Right forelimb (tissue), 1 donor: ENCODE data around the gene APOL2.
"Not testable (repeated sequence)": the region's sequence is repeated elsewhere in the genome, so short reads cannot be mapped to it uniquely, and the experiment has no call there.

Experiments used
- DNase-seq: peaks from one replicate; pipeline ENCODE4 v3.0.0-alpha.2; 2018

APOL2 gene

GRCh38 chr22:36238373-36239149 is 766 bp downstream of the APOL2 start:
- DNase-seq, result no peak

GRCh38 chr22:36237462-36238372 is 1.6 kb downstream of the APOL2 start:
- no peak for DNase-seq

DNA sequence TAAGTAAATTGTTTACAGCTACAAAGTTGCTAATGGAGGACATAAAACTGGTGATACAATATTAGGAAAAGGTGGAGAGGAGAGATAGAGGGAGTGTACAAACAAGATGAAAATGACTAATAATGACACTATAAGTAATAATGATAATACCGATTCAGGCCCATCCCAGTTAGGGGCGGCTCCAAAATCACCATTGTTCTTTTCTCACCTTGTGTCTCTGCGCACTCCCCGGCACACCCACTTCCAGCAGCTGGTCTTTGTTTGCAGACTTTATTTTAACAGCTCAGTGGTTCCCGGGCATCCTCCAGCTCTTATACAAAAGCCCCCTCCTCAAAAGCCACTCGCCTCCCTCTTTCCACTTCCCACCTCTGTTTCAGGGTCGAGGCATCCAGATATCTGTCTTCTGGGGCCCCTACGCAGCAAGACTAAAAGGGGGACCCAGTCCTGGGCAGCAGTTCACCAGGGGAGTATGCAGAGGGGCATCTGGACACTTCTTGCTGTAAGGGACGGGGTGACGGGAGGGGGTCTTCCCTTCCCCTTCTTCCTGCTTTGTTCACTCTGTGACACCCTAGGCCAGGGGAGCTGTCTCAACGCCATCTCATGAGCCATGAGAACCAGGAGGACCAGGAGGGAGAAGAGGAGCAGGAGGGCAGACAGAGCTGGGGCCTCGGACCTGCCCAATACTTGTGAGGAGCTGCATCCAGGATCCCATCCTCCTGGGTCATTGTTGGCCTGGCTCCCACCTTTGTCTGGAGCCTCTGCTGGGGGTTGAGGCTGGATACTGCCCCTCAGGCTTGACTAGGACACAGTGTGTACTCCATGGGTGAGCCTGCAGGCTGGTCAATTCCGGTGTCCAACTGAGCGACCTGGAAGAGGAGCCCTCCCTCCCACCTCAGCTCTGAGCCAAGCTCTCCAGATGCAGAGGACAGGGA is 2.7 kb downstream of the APOL2 start:
- no peak for DNase-seq

DNA sequence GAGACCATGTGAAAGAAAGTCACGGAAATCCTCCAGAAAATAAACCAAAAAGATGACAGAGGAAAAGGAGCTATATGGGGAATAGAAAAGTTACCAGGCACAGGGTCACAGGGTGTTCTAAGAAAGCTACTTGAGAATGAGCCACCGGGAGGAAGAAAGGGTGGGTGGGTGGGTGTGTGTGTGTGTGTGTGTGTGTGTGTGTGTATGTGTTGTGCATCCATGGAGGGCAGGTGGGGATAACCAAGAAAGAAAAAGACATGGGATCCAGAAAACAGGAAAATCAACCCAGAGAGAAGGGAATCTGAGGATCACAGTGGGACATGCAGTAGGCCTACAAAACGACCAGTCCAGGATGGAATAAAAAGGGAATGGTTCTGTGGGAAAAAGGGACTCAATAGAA is 3.7 kb downstream of the APOL2 start:
- DNase-seq, result no peak

DNA sequence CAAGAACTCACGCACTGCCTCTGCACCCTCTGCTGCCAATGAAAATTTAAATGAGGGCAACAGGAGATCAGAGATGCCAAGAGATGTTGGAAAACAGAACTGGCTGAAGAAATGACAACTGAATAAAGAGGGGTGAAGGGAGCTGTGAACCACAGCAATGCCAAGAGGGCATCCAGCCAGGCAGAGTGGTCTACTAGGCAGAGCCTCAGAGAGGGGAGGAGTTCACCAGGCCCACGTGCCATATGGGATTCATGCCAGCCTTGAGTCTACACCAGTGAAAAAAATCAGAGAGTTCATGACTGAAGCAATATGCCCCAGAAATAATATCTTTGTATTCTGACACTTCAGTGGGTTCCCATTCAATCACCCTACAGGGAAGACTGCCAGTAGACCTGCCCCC is 4.4 kb downstream of the APOL2 start:
- no peak for DNase-seq

DNA sequence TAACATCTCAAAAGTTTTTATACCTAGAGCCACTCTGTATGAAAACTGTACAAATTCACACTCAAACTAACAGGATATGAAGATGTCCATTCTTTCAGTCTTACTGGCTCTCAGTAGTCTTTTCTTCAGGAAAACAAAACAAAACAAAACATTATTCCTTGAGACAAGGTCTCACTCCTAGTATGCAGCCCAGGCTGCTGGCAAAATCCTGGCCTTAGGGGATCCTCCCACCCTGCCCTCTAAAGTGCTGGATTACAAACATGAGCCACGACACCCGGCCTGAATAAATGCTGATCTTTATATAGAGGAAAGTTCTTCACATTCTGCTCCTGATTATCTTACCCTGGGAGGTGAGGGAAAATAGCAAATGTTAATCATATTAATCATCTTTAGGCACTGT is 5.1 kb downstream of the APOL2 start:
- DNase-seq, result no peak

DNA sequence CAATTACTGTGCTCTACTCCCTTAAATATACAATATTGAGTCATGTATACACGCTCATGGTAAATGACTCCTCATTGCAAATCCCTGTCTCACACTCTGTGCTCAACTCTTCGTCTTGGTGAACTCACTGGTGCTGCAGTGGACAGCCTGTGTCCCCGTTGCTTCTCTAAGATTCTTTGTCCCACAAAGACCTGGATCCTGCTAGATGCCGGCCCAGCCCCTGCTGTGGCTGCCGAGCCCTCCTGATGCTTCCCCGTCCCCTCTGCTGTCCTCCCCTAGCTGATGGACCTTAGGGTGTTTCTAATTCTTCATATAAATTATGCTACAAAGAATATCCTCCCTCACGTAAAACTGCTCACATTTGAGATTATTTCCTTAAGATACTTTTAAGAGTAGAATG is 5.5 kb downstream of the APOL2 start:
- DNase-seq, result no peak

DNA sequence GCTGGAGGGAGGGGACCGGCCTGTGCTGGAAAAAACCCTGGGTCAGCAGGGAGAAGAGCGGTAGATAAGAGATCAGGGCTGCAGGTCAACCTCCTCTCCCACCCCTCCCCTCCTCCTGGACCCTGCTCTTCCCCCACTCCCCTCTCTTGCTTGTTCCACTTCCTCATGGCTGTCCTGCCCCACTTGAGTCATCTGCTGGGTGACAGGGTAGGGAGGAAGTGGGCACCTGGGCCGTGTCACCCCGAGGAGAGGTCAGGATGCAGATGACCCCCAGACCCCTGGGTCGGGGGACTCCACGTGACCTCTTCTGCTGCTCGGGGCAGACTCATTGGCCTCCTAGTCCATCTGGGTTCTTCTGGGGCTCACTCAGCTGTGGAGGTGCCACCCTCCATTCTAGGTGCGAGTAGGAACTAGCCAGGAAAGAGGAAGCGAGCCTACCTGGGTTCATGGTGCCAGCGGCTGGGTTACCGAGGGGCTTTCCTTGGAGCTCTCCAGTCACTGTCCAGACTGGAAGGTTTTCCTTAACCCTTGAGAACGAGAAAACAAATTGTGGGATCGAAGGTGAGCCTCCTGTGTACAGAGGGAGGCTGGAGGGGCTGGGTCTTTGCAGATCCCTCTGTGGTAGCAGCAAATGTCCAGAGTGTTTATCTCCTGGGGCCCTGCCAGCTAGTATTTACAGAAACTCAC is 6.5 kb downstream of the APOL2 start:
- no peak for DNase-seq

DNA sequence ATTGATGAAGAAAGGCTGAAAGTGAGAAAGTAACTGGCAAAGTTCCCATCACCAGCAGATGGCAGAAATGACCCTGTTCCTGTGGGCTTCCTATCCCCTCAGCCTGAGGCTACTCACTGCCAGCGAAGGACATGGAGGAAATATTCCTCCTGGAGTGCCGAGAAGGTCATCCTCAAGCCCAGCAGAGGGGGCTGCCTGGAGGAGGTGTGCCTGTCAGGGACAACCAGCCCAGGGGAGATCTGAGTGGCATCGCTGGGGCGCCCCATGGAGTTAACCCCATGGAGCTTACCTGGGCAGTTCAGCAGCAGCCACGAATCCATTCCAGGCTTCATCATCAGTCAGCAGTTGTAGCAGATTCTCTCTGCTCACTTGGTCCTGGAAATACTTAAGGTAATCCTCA is 8.3 kb downstream of the APOL2 start:
- DNase-seq, result not testable (repeated sequence)

- DNase-seq, result not testable (repeated sequence)
Observed at GRCh38 chr22:36229649-36230048, 9.7 kb downstream of the APOL2 start.

DNA sequence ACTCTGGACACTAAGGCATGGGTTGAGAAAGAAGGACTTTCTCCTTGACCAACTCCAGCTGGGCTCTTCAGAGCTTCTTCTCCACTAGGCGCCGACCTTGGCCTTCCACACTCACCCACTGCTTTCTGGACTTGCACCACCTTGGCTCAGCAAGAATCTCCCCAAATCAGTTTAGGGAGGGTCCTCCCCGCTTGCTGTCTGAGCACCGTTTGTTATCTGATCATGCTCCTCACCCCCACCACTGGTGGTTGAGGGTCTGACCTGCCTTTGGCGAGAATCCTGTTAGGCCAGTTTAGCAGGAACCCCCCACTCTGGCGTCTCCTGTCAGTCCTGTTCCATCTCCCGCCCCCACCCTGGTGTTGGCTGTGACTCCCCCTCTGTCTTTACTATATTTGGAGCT is 10.4 kb downstream of the APOL2 start:
- no peak for DNase-seq

- DNase-seq, result not testable (repeated sequence)
Observed at GRCh38 chr22:36228369-36228768, 11.0 kb downstream of the APOL2 start.

- DNase-seq, result no peak
Observed at GRCh38 chr22:36227806-36228205, 11.5 kb downstream of the APOL2 start.

DNA sequence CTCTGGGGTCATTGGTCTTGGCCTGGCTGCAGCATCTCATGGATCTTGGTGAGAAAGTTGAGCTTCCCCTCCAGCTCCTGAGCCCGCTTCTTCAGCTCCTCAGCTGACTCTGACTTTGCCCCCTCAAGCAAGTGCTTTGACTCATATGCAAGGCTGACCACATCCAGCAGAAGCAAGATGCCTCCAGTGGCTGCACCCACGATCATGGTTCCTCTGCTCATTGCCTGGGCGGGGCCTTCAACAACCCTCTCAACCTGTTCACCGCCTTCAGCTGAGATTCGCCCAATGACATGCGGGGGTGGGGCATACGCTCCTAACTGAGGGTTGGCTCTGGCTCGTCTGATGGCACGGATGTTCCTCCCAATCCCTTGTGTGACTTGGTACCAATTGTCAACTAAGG is 11.9 kb downstream of the APOL2 start:
- DNase-seq, result no peak

DNA sequence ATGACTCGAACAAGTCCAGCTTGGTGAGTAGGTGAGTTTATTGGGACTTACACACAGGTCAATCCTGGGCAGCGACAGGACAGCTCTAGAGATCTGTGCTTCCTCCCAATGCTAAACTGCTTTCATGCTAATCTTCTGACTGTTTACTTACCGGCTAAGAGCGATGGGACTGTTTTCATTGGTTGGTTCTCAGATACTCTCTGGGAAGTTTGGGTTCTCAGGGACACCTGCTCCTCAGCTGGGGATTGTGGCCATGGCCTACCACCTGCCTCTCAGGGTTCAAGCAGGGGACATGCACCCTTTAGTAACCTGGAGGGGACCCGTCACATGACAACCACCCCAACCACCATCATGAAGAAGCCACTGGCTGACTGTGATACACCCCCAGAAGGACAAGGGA is 13.1 kb downstream of the APOL2 start:
- no peak for DNase-seq

GRCh38 chr22:36225333-36225922 is 13.9 kb downstream of the APOL2 start:
- no peak for DNase-seq

DNA sequence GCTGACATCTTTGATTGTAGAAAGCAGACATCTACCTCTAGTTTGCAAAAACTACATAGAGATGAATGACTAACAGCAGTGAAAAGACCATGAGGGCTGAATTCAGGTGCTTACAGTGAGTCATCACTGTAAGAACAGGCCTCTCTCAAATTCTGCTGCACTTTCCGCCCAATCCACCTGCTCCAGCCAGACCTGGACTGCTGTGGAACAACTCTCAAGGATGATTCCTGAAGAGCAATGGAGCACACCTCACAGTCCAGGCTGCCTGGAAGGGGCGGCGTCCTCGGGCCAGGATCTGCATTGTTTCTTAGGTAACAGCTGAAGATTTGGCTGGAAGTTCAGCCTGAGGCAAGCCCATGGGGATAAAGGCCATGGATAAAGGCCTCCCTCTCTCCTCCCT is 15.1 kb downstream of the APOL2 start:
- no peak for DNase-seq

DNA sequence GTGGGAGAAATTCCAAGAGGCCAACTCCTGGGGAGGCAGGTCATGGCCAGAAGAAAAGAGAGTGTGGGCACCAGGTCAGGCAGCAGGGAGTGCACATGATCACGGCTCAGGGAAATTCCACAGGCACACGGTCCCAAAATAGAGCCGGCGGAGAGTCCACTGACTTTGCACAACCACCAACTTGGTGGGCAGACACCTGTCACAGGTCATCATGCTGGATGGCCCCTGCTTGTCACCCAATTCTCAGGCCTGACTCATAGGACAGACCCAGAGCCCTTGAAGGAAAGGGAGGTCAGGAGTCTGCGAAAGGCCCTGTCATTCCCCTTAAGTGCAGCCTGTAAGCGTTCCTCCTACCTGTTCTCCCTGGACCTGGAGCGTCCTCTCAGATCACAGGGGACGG is 15.8 kb downstream of the APOL2 start:
- DNase-seq, result no peak

DNA sequence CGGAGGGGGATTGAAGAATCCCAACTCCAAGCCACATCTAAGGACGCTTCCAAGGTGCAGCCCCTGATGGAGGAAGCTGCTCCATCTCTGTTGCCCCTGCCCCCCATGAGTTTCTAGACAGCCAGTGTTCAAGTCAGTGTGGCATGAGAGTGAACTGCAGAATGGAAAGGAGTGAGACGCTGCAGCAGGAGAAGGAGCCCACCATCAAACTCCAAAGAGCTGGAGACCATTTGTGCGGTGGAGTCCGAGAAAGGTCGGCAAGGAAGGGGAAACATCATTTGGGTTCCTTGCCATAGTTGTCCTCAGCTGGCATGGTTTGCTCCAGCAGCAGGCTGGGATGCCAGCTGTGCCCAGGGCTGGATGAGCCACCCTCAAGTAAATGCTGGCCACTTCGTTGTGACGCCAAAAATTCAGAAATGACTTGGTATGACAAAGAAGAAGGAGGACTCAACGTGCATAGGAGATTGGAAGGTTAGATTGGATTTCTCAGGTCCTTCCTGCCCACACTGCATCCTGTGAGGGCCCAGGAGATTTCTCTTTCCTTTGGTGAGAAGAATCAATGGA is 16.4 kb downstream of the APOL2 start:
- no peak for DNase-seq

DNA sequence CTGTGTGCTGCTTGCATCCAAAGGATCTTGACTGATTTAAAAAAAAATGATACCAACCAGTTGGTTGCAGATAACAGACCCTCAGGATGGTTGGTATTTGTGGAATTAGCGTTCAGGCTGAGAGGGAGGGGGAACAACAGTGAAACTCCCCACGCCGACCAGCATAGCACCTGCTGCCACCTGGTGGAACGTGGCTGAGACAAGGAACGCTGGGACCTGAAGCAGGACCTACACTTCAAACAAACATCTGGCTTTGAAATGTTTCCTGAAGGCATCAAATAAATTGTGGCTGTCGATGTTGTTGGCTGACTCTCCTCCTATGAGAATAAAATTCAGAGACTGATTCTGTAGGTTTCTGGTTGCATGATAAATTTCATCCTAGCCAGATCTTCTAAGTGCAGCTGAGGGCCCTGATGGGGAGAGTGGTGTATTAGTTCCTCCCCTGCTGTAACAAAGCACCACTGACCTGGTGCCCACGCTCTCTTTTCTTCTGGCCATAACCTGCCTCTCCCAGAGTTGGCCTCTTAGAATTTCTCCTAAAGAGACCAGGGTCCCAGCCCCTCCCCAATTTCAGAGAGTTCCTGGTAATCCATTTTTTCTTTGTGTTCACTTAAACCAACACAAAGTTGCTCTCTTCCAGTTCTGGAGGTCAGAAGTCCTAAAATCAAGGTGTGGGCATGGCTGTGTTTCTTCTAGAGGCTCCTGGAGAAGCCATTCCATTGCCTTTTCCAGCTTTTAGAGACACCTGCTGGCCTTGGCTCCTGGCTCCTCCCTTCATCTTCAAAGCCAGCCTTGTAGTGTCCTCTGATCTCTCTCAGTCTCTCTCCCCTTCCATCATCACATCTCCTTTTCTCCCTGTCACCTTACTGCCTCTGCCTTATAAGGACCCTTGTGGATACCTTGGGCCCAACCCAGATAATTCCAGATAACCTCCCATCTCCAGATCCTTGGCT is 17.3 kb downstream of the APOL2 start:
- DNase-seq, result no peak
